Brain microvascular endothelial cell (primary cell): Measurements from ENCODE around the gene CTBP2.

Experiments
- DNase-seq: peaks from one replicate; pipeline ENCODE4 v3.0.0-alpha.2; 2020
- H3K27ac ChIP-seq: fragments of 250-450 bp; sonication (Bioruptor Pico); 2 replicates; pipeline ENCODE4 v1.5.1; 2020; ENCODE audit warnings: mild to moderate bottlenecking, moderate library complexity
- H3K27me3 ChIP-seq: fragments of 250-450 bp; sonication (Bioruptor Pico); replicated peaks from 2 replicates; pipeline ENCODE4 v1.5.1; 2020; ENCODE audit warnings: mild to moderate bottlenecking
- H3K36me3 ChIP-seq: fragments of 250-450 bp; sonication (Bioruptor Pico); replicated peaks from 2 replicates; pipeline ENCODE4 v1.5.1; 2020; ENCODE audit warnings: mild to moderate bottlenecking
- H3K4me3 ChIP-seq: 2 replicates; pipeline ENCODE4 v1.5.1; 2011; ENCODE audit warnings: low read depth, mild to moderate bottlenecking, control low read depth, low read length, moderate library complexity
- in situ Hi-C: cut with HindIII; loops from 2 replicates; pipeline ENCODE4 v1.10.0; 2017; ENCODE audit warnings: low sequenced_read_pairs, low pct_ligation_motif_present
- TF ChIP-seq, protein P1 (sequence below): IDR thresholded peaks from 2 replicates; pipeline ENCODE4 v1.5.1; 2011; ENCODE audit warnings: low read depth, mild to moderate bottlenecking, moderate library complexity, low read length, control low read depth, inconsistent platforms; ENCODE audit errors: missing control alignments

Gene CTBP2

DNA sequence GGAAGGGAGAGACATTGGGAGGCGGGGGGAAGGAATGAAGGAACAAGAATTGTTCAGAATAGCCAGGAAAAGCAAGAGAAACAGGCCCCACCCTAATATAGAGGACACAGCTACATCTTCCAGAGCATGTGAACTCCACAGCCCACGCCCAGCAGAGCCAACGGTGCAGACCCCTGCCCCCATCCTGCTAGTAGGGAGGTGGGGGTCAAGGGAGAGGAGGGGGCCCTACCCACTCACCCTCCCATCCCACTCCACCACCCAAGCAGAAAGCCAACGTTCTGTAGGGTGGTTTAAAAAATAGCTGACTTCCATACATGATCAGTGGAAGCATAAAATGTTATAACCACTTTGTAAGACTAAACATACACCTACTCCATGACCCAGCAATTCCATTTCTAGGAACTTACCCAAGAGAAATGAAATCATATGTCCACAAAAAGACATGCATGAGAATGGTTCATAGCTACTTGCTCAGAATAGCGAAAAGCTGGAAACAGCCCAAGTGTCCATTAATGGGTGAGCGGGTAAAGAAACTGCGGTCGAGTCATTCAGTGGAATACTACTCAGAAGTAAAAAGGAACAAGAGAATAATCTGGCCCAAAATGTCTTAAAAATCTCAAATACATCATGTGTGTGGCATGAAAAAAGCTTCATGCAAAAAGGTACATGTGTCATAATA lies 31.8 kb downstream of the CTBP2 start:
- H3K36me3 ChIP-seq, result peaks cover 12% of the 10 kb centered on the region
- no peak overlapping the region for H3K4me3 ChIP-seq
- H3K27ac ChIP-seq, result no peak overlapping the region
- no peaks in the 10 kb centered on the region for H3K27me3 ChIP-seq
- TF ChIP-seq, protein P1, sequence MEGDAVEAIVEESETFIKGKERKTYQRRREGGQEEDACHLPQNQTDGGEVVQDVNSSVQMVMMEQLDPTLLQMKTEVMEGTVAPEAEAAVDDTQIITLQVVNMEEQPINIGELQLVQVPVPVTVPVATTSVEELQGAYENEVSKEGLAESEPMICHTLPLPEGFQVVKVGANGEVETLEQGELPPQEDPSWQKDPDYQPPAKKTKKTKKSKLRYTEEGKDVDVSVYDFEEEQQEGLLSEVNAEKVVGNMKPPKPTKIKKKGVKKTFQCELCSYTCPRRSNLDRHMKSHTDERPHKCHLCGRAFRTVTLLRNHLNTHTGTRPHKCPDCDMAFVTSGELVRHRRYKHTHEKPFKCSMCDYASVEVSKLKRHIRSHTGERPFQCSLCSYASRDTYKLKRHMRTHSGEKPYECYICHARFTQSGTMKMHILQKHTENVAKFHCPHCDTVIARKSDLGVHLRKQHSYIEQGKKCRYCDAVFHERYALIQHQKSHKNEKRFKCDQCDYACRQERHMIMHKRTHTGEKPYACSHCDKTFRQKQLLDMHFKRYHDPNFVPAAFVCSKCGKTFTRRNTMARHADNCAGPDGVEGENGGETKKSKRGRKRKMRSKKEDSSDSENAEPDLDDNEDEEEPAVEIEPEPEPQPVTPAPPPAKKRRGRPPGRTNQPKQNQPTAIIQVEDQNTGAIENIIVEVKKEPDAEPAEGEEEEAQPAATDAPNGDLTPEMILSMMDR, result no peak
- in situ Hi-C loops, result no loop called here
- DNase-seq, result no peak

DNA sequence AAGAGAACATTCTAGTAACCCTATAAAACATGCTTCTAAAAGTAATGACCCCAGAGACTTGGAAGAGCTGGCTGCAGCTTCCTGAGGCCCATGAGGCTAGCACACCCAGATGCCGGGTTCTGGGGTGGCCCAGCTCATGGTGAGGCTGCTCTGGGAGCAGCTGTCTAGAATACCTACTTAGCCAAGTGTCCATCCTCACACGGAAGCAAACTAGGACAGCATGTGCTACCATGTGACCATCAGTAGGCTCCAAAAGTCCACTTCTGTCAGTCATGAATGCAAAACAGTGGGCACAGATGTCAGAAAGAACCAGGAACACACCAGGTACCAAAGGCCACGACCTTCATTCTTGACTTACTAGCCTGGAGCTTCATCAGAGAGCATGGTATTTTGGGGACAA lies 32.4 kb downstream of the CTBP2 start:
- TF ChIP-seq, protein P1, result no peak
- DNase-seq, result no peak
- H3K4me3 ChIP-seq, result no peak overlapping the region
- no peaks in the 10 kb centered on the region for H3K27me3 ChIP-seq
- H3K27ac ChIP-seq, result no peak overlapping the region
- peaks cover 8% of the 10 kb centered on the region for H3K36me3 ChIP-seq
- in situ Hi-C loops, result no loop called here

DNA sequence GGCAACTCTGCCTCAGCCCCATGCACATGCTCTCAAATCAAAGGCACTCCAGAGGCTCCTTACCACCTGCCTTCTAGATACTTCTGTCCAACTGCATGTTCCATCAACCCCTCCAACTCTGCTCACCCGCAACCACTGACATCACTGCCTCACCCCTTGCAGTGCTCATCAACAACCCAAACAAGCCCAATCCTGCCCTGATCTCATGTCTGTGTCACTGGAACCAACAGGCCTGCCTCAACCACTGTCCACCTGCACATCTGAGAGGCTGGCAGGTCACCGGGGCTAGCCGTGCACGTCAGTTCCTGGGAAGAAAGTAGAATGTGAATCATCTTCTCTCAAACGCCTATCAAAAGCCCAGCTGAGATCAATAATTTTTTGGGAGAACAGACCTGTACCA lies 33.3 kb downstream of the CTBP2 start:
- no peaks in the 10 kb centered on the region for H3K27me3 ChIP-seq
- in situ Hi-C loops, result no loop called here
- no peak overlapping the region for H3K27ac ChIP-seq
- DNase-seq, result no peak
- TF ChIP-seq, protein P1, result no peak
- H3K4me3 ChIP-seq, result no peak overlapping the region
- peaks cover 7% of the 10 kb centered on the region for H3K36me3 ChIP-seq

DNA sequence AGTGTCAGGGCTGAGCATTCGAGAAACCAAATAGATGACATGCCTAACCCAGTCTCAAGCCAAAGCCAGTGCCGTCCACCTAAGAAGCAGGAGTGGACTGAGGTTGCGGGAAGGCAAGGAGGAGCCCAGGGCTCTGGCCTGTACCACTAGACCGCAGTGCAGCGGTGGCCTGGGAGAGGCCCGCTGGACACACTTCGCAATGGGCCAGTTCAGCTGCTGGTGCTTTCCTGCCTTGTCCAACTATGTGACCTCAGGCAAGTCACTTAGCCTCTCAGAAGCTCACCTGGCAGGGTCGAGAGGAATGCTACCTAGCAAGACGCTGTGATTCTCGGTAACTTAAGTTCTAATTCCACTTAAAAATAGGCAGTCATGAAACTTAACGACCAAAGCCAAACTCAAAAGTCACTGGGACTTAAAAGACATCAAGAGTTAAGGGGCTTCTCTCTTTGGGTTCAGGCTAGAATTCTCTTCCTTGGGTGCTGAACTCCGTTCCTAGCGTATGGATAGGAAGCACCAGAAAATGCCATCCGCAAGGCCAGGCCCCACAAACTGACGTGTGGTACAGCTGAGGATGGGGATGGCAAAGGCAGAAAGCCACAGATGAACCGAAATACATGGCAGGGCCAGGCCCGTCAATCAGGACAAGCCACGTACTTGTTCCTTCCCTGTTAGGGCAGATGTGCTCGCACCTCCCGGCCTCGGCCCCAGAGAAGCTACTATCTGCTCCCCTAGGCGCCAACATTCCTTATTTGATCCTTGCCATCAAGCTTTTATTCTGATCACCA lies 34.2 kb downstream of the CTBP2 start:
- no peak overlapping the region for H3K27ac ChIP-seq
- no peaks in the 10 kb centered on the region for H3K27me3 ChIP-seq
- no peak for DNase-seq
- in situ Hi-C loops, result no loop called here
- TF ChIP-seq, protein P1, result no peak
- H3K4me3 ChIP-seq, result no peak overlapping the region
- H3K36me3 ChIP-seq, result peaks cover 2% of the 10 kb centered on the region

DNA sequence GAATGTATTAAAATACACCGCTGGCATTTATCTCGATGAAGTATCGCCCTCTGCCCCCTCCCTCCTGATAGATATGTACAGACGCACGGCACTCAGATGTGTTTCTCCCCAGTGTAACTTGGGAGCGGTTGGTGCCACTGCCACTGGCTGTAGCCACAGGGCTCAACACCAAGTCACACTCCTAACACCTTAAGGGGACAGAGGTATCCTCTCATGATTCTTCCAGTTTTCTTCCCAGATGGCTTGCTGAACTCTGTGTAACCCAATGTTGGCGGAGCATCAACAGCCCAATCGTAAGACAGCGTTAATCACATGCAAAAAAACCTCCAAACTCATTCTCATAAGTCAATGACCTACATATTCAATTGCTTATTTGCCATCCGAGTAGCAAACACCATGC lies 35.5 kb downstream of the CTBP2 start:
- Histone ChIP-seq H3K4me3 (no peak overlapping the region), H3K27me3 (no peaks in the 10 kb centered on the region), H3K27ac (peak overlapping the region; percentile 87), H3K36me3 (peaks cover 2% of the 10 kb centered on the region)
- no peak for DNase-seq
- in situ Hi-C loops, result no loop called here
- TF ChIP-seq, protein P1, result no peak
